ENCODE measurements around the gene TCERG1L.

Gene TCERG1L

DNA sequence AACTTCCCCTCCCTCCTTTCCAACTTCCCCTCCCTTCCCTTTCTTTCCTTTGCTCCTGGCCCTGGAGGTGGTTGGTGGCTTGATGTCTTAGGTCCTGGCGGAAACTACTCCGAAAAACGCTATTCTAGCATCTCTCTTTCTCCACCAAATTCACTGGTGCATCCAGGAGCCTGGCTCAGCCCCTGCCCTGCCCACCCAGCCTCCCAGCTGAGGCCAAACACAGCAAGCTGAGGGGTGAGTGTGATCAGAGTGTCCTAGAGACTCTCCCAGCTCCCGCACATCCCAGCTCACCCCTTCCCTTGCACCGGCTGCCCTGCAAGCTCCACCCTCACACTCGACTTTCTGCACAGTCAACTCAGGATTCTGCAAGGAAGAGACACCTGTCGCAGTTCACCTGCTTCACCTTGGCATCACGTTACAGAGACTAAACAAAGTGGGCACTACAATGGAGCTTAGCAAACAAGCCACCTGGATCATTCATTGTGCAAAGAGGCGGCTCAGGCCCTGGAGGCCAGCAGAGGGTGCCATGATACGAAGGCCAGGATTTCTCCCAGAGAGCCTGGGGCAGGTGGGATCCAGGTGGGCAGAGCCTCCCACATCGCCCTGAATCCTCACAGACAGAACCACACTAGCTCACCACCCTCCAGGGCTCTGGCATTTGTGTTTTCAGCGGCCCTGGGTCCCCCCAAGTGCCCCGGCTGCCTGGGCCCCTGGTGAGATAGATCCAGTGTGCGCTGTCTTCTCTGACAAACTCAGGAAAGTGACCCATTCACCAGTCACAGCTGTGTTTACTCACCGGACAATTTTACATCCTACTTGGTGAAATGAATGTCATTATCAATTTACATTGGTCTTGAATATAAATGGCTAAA is 169.6 kb downstream of the TCERG1L start:
- no peak for TF ChIP-seq EZH2phosphoT487 (conservative IDR thresholded peaks at IDR 0.05; ENCODE audit: low read length)
- TF ChIP-seq, protein P1, sequence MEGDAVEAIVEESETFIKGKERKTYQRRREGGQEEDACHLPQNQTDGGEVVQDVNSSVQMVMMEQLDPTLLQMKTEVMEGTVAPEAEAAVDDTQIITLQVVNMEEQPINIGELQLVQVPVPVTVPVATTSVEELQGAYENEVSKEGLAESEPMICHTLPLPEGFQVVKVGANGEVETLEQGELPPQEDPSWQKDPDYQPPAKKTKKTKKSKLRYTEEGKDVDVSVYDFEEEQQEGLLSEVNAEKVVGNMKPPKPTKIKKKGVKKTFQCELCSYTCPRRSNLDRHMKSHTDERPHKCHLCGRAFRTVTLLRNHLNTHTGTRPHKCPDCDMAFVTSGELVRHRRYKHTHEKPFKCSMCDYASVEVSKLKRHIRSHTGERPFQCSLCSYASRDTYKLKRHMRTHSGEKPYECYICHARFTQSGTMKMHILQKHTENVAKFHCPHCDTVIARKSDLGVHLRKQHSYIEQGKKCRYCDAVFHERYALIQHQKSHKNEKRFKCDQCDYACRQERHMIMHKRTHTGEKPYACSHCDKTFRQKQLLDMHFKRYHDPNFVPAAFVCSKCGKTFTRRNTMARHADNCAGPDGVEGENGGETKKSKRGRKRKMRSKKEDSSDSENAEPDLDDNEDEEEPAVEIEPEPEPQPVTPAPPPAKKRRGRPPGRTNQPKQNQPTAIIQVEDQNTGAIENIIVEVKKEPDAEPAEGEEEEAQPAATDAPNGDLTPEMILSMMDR (IDR thresholded peaks at IDR 0.05; ENCODE audit: insufficient read depth, low read length, poor library complexity, severe bottlenecking), result no peak
- no peaks in the 10 kb centered on the region for H3K27me3 ChIP-seq (ENCODE audit: low read length)
- no peaks in the 10 kb centered on the region for H3K79me2 ChIP-seq (ENCODE audit: insufficient read depth, low read length)
- no peak overlapping the region for H3K4me3 ChIP-seq (ENCODE audit: insufficient read depth, low read length, poor library complexity, severe bottlenecking)
- H4K20me1 ChIP-seq (ENCODE audit: low read depth, low read length), result no peaks in the 10 kb centered on the region
- no peak overlapping the region for H3K4me2 ChIP-seq (ENCODE audit: low read depth, low read length, poor library complexity, severe bottlenecking)
- no peak overlapping the region for H3K27ac ChIP-seq (ENCODE audit: low read depth, low read length)
- no peak overlapping the region for H3K9ac ChIP-seq (ENCODE audit: low read length)
- H2AFZ ChIP-seq (ENCODE audit: low read depth, low read length, severe bottlenecking), result no peak overlapping the region
- no peaks in the 10 kb centered on the region for H3K9me3 ChIP-seq (ENCODE audit: insufficient read depth, low read length)
- H3F3A ChIP-seq (ENCODE audit: insufficient read depth), result no peaks in the 10 kb centered on the region
- no peaks in the 10 kb centered on the region for H3K36me3 ChIP-seq (ENCODE audit: low read length)
- no peaks in the 10 kb centered on the region for H3K9me2 ChIP-seq (replicated peaks; ENCODE audit: insufficient read depth, low read length)

- Histone ChIP-seq H3K4me2 (ENCODE audit: low read depth, low read length, poor library complexity, severe bottlenecking) (no peak overlapping the region), H3K9me2 (replicated peaks; ENCODE audit: insufficient read depth, low read length) (no peaks in the 10 kb centered on the region), H3K36me3 (ENCODE audit: low read length) (no peaks in the 10 kb centered on the region)
These were observed 170.3 kb downstream of the TCERG1L start for GRCh38 chr10:131141207-131141606.

DNA sequence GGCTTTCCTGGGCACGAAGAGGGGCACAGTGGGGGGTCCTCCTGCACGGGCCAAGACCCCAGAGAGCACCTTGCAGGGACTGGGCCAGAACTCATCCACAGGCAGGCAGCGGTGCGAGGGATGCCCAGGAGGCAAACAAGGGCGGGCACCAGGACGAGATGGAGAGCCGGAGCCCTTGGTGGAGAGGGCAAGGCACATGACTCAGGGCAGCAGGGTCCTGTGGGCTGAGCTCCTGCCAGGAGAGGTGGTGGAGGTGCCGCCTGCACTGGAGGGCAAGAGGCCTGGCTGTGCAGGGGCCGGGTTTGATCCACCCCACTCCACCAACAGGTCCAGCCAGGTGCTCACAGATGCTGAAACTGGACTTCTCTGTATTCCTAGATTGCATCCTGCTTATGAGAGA is 170.9 kb downstream of the TCERG1L start:
- Histone ChIP-seq H3K27ac (ENCODE audit: low read depth, low read length) (no peak overlapping the region), H3K9me3 (ENCODE audit: insufficient read depth, low read length) (no peaks in the 10 kb centered on the region), H2AFZ (ENCODE audit: low read depth, low read length, severe bottlenecking) (no peak overlapping the region), H3K36me3 (ENCODE audit: low read length) (no peaks in the 10 kb centered on the region), H3F3A (ENCODE audit: insufficient read depth) (no peaks in the 10 kb centered on the region), H3K4me2 (ENCODE audit: low read depth, low read length, poor library complexity, severe bottlenecking) (no peak overlapping the region), H3K4me3 (ENCODE audit: insufficient read depth, low read length, poor library complexity, severe bottlenecking) (no peak overlapping the region), H3K79me2 (ENCODE audit: insufficient read depth, low read length) (no peaks in the 10 kb centered on the region), H4K20me1 (ENCODE audit: low read depth, low read length) (no peaks in the 10 kb centered on the region), H3K27me3 (ENCODE audit: low read length) (no peaks in the 10 kb centered on the region), H3K9me2 (replicated peaks; ENCODE audit: insufficient read depth, low read length) (no peaks in the 10 kb centered on the region), H3K9ac (ENCODE audit: low read length) (no peak overlapping the region)
- TF ChIP-seq, protein P1 (IDR thresholded peaks at IDR 0.05; ENCODE audit: insufficient read depth, low read length, poor library complexity, severe bottlenecking), result no peak
- no peak for TF ChIP-seq EZH2phosphoT487 (conservative IDR thresholded peaks at IDR 0.05; ENCODE audit: low read length)

More at GRCh38 chr10:131141207-131141606, 170.3 kb downstream of the TCERG1L start:
- Histone ChIP-seq H3K9ac (ENCODE audit: low read length) (no peak overlapping the region), H2AFZ (ENCODE audit: low read depth, low read length, severe bottlenecking) (no peak overlapping the region), H4K20me1 (ENCODE audit: low read depth, low read length) (no peaks in the 10 kb centered on the region), H3K4me3 (ENCODE audit: insufficient read depth, low read length, poor library complexity, severe bottlenecking) (no peak overlapping the region), H3K27ac (ENCODE audit: low read depth, low read length) (no peak overlapping the region), H3F3A (ENCODE audit: insufficient read depth) (no peaks in the 10 kb centered on the region), H3K9me3 (ENCODE audit: insufficient read depth, low read length) (no peaks in the 10 kb centered on the region), H3K27me3 (ENCODE audit: low read length) (no peaks in the 10 kb centered on the region), H3K79me2 (ENCODE audit: insufficient read depth, low read length) (no peaks in the 10 kb centered on the region)
- TF ChIP-seq EZH2phosphoT487 (conservative IDR thresholded peaks at IDR 0.05; ENCODE audit: low read length), result no peak
- TF ChIP-seq, protein P1 (IDR thresholded peaks at IDR 0.05; ENCODE audit: insufficient read depth, low read length, poor library complexity, severe bottlenecking), result no peak

Measured in SU-DHL-6 (cell line).